CD14-positive monocyte (primary cell): ENCODE data around the gene PDGFD. TPM values are rescaled to one million over a fixed set of nuclear protein-coding genes. Genes with fewer than 3 reads are reported as not detected.

ENCODE experiments used
- DNase-seq, 3 donors: peaks; one replicate each; pipeline ENCODE4 v3.0.0-alpha.2; 2011 to 2022
- H2AFZ ChIP-seq: 2 replicates; pipeline ENCODE4 v1.6.0; 2012; ENCODE audit warnings: mild to moderate bottlenecking, low read depth, low read length, inconsistent platforms; ENCODE audit not compliant: insufficient read depth, poor library complexity, severe bottlenecking
- H3K27ac ChIP-seq, 2 donors: 1 replicate in 1 of 2; 2 replicates in 1 of 2; pipeline ENCODE4 v1.5.1; 2012 to 2013; ENCODE audit warnings: low read length in 2 of 2, control low read depth in 1 of 2, inconsistent platforms in 1 of 2, low read depth in 1 of 2, mild to moderate bottlenecking in 1 of 2
- H3K27me3 ChIP-seq, 2 donors: one replicate each; pipeline versions ENCODE4 v1.6.0 to v1.6.1; 2011 to 2013; ENCODE audit warnings: low read length in 2 of 2; ENCODE audit not compliant: control insufficient read depth in 2 of 2, insufficient read depth in 2 of 2
- H3K36me3 ChIP-seq, 2 donors: replicated peaks in 1 of 2; 1 replicate in 1 of 2; 2 replicates in 1 of 2; pipeline versions ENCODE4 v1.5.1 to v1.6.1; 2012 to 2013; ENCODE audit warnings: low read length in 2 of 2, control low read depth in 1 of 2, inconsistent platforms in 1 of 2, mild to moderate bottlenecking in 1 of 2; ENCODE audit not compliant: insufficient read depth in 2 of 2, control insufficient read depth in 1 of 2
- H3K4me1 ChIP-seq, 2 donors: 1 replicate in 1 of 2; 2 replicates in 1 of 2; pipeline versions ENCODE4 v1.5.1 to v1.6.1; 2012 to 2013; ENCODE audit warnings: low read length in 2 of 2, control low read depth in 1 of 2, inconsistent platforms in 1 of 2, mild to moderate bottlenecking in 1 of 2, moderate library complexity in 1 of 2; ENCODE audit not compliant: insufficient read depth in 2 of 2, control insufficient read depth in 1 of 2
- H3K4me2 ChIP-seq: replicated peaks from 2 replicates; pipeline ENCODE3; 2012; ENCODE audit warnings: low read length, moderate library complexity, mild to moderate bottlenecking; ENCODE audit not compliant: poor library complexity, severe bottlenecking; ENCODE audit errors: extremely low read depth
- H3K4me3 ChIP-seq, 3 experiments: fragments of 200-600 bp in 1 of 3; sonication (generic) in 1 of 3; replicated peaks in 1 of 3; 1 replicate in 2 of 3; 2 replicates in 1 of 3; pipeline ENCODE4 v1.5.1; 2011 to 2013; ENCODE audit warnings: low read length in 3 of 3, mild to moderate bottlenecking in 3 of 3, control low read depth in 2 of 3, low read depth in 2 of 3, inconsistent platforms in 1 of 3, moderate library complexity in 1 of 3
- H3K79me2 ChIP-seq: 2 replicates; pipeline ENCODE4 v1.6.0; 2012; ENCODE audit warnings: mild to moderate bottlenecking, control low read depth, inconsistent platforms, low read length, moderate library complexity; ENCODE audit not compliant: insufficient read depth
- H3K9ac ChIP-seq: 2 replicates; pipeline ENCODE4 v1.6.0; 2017; ENCODE audit warnings: low read length, mild to moderate bottlenecking; ENCODE audit not compliant: insufficient read depth, poor library complexity, severe bottlenecking
- H3K9me3 ChIP-seq, 2 donors: replicated peaks in 1 of 2; 1 replicate in 1 of 2; 2 replicates in 1 of 2; pipeline versions ENCODE4 v1.5.1 to v1.6.1; 2012 to 2013; ENCODE audit warnings: low read length in 2 of 2, control low read depth in 1 of 2; ENCODE audit not compliant: control insufficient read depth in 1 of 2, insufficient read depth in 1 of 2
- H4K20me1 ChIP-seq: 2 replicates; pipeline ENCODE4 v1.6.0; 2012; ENCODE audit warnings: mild to moderate bottlenecking, low read length, control low read depth, moderate library complexity; ENCODE audit not compliant: insufficient read depth
- H3K27ac Mint-ChIP-seq, 7 donors: one replicate each; pipeline ENCODE4 v1.8.0; 2020; ENCODE audit warnings: mild to moderate bottlenecking in 7 of 7, mixed read lengths in 7 of 7, moderate library complexity in 6 of 7, inconsistent platforms in 2 of 7
- H3K27me3 Mint-ChIP-seq, 3 donors: one replicate each; pipeline ENCODE4 v1.8.0; 2021 to 2022; ENCODE audit warnings: low read depth in 3 of 3, mild to moderate bottlenecking in 3 of 3, mixed read lengths in 3 of 3, moderate library complexity in 3 of 3, inconsistent platforms in 1 of 3
- H3K36me3 Mint-ChIP-seq, 2 donors: one replicate each; pipeline ENCODE4 v1.8.0; 2020; ENCODE audit warnings: mixed read lengths in 2 of 2, inconsistent platforms in 1 of 2, mild to moderate bottlenecking in 1 of 2
- H3K4me1 Mint-ChIP-seq: one replicate; pipeline ENCODE4 v1.8.0; 2020; ENCODE audit warnings: mild to moderate bottlenecking, mixed read lengths
- H3K4me3 Mint-ChIP-seq, 2 donors: one replicate each; pipeline ENCODE4 v1.8.0; 2020; ENCODE audit warnings: mild to moderate bottlenecking in 2 of 2, mixed read lengths in 2 of 2, moderate library complexity in 1 of 2
- H3K9me3 Mint-ChIP-seq, 7 donors: one replicate each; pipeline ENCODE4 v1.8.0; 2020 to 2022; ENCODE audit warnings: mixed read lengths in 7 of 7, mild to moderate bottlenecking in 6 of 7, moderate library complexity in 6 of 7, inconsistent platforms in 2 of 7
- WGBS: methylation state at CpG from one replicate; pipeline ENCODE4 v1.1.5; 2013; ENCODE audit warnings: missing lambda C conversion rate; ENCODE audit not compliant: insufficient coverage; 5-methylcytosine and 5-hydroxymethylcytosine counted together
- intact Hi-C, 2 donors: fragments of 100-400 bp; cut with micrococcal nuclease; formaldehyde crosslinking; loops; one replicate each; pipeline versions ENCODE4 v1.15.0 to v1.15.1; 2023
- polyA plus RNA-seq, 3 donors: library from polyadenylated mRNA; depleted of rRNA in 1 of 3; unstranded in 2 of 3; stranded (reverse) in 1 of 3; fragments of 300-500 nt in 2 of 3; fragments of >200 nt in 1 of 3; fragmentation: Illumina TruSeq in 2 of 3; gene quantifications; 1 replicate in 2 of 3; 2 replicates in 1 of 3; pipeline ENCODE4 v1.2.3, GENCODE V29; 2012 to 2021
- TF ChIP-seq, protein P1 (sequence below): fragments of 200-600 bp; IDR thresholded peaks from one replicate; pipeline ENCODE4 v1.8.0; 2022; ENCODE audit warnings: antibody characterized with exemption, mild to moderate bottlenecking

Gene PDGFD
- polyA plus RNA-seq, 3 donors = 0.05 to 0.15 TPM; not detected in 1

DNA sequence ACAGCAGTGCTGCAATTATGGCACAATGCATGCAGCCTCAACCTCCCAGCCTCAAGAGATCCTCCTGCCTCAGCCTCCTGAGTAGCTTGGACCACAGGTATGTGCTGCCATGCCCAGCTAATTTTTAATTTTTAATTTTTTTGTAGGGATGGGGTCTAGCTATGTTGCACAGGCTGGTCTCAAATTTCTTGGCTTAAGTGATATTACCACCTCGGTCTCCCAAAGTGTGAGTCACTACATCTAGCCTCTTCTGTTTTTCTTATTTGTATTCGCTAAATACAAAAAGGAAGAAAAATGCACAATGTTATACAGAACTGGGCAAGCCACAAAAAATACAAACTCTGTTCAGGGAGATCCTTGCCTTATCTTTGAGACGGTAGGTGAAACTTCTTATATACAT, 65.4 kb downstream of the PDGFD start:
- no peaks in the 10 kb centered on the region for H3K36me3 Mint-ChIP-seq

DNA sequence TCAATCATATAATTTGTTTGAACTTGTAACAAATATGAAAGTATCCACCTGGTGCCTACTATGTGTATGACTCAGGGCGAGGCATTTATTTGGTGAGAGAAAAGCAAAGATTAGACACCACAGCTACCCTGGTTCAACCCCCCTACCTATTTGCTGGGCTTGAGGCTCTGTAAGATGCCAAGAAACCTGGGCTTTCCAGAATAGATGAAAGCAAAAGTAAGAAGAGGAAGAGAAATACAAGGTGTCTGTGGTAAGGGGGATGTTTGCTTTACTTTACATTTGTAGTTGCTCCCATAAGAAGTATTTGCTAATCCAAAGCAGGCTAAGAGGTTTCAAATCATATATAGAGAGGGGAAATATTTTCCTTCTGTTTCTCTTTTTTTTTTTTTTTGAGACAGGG, 65.8 kb downstream of the PDGFD start:
- Histone ChIP-seq H2AFZ (no peak overlapping the region), H3K27me3 (no peaks in the 10 kb centered on the region), H3K36me3 (no peaks in the 10 kb centered on the region), H3K27ac (no peak overlapping the region), H3K9me3 (no peaks in the 10 kb centered on the region), H3K4me3 (no peak overlapping the region), H4K20me1 (no peaks in the 10 kb centered on the region), H3K4me1 (no peaks in the 10 kb centered on the region), H3K9ac (no peak overlapping the region), H3K79me2 (no peaks in the 10 kb centered on the region), H3K4me2 (no peak overlapping the region)
- intact Hi-C loops = no loop called here
- no peak for DNase-seq
- Mint-ChIP-seq H3K27ac (no peak overlapping the region), H3K9me3 (peaks cover 0 to 10% (median 0%) of the 10 kb centered on the region in 7 donors), H3K36me3 (no peaks in the 10 kb centered on the region), H3K4me1 (no peaks in the 10 kb centered on the region), H3K27me3 (peaks cover 0 to 6% (median 2%) of the 10 kb centered on the region in 3 donors), H3K4me3 (no peak overlapping the region)
- TF ChIP-seq, protein P1, sequence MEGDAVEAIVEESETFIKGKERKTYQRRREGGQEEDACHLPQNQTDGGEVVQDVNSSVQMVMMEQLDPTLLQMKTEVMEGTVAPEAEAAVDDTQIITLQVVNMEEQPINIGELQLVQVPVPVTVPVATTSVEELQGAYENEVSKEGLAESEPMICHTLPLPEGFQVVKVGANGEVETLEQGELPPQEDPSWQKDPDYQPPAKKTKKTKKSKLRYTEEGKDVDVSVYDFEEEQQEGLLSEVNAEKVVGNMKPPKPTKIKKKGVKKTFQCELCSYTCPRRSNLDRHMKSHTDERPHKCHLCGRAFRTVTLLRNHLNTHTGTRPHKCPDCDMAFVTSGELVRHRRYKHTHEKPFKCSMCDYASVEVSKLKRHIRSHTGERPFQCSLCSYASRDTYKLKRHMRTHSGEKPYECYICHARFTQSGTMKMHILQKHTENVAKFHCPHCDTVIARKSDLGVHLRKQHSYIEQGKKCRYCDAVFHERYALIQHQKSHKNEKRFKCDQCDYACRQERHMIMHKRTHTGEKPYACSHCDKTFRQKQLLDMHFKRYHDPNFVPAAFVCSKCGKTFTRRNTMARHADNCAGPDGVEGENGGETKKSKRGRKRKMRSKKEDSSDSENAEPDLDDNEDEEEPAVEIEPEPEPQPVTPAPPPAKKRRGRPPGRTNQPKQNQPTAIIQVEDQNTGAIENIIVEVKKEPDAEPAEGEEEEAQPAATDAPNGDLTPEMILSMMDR = no peak
- WGBS = no CpG with 5 or more reads among the region's 1 CpG

More for the DNA sequence above, 65.4 kb downstream of the PDGFD start:
- peaks cover 0 to 4% (median under 1%) of the 10 kb centered on the region in 3 donors for H3K27me3 Mint-ChIP-seq
- WGBS = 100% methylated on average over 1 of the region's 3 CpGs
- H3K36me3 ChIP-seq = no peaks in the 10 kb centered on the region
- peaks cover 0 to 10% (median 0%) of the 10 kb centered on the region in 7 donors for H3K9me3 Mint-ChIP-seq
- DNase-seq = no peak
- intact Hi-C loops = no loop called here
- TF ChIP-seq, protein P1 = no peak
- H3K79me2 ChIP-seq = no peaks in the 10 kb centered on the region
- no peak overlapping the region for H3K4me2 ChIP-seq
- no peak overlapping the region for H3K9ac ChIP-seq
- H3K4me3 ChIP-seq = no peak overlapping the region
- H2AFZ ChIP-seq = no peak overlapping the region
- H4K20me1 ChIP-seq = no peaks in the 10 kb centered on the region
- H3K9me3 ChIP-seq = no peaks in the 10 kb centered on the region
- H3K4me3 Mint-ChIP-seq = no peak overlapping the region
- no peaks in the 10 kb centered on the region for H3K4me1 Mint-ChIP-seq
- no peak overlapping the region for H3K27ac ChIP-seq
- no peak overlapping the region for H3K27ac Mint-ChIP-seq
- H3K27me3 ChIP-seq = no peaks in the 10 kb centered on the region
- H3K4me1 ChIP-seq = no peaks in the 10 kb centered on the region
